Liver (tissue), 9 donors: ENCODE data around the gene MEOX1. TPM values are rescaled to one million over a fixed set of nuclear protein-coding genes. Genes with fewer than 3 reads are reported as not detected.

Experiments
- DNase-seq: peaks from one replicate; pipeline ENCODE4 v3.0.0-alpha.2; 2017; ENCODE audit warnings: low spot score
- H3K27ac ChIP-seq, 2 donors: one replicate each; pipeline ENCODE4 v1.7.0; 2013; ENCODE audit warnings: inconsistent platforms in 2 of 2, low read length in 2 of 2, control low read depth in 1 of 2, low read depth in 1 of 2, mild to moderate bottlenecking in 1 of 2
- H3K27me3 ChIP-seq, 4 donors: one replicate each; pipeline versions ENCODE4 v1.6.1 to v1.7.0; 2013; ENCODE audit warnings: low read length in 3 of 4, inconsistent platforms in 1 of 4, mild to moderate bottlenecking in 1 of 4, moderate library complexity in 1 of 4; ENCODE audit not compliant: control insufficient read depth in 4 of 4, insufficient read depth in 4 of 4
- H3K36me3 ChIP-seq, 4 donors: one replicate each; pipeline versions ENCODE4 v1.6.1 to v1.7.0; 2013; ENCODE audit warnings: low read length in 3 of 4, mild to moderate bottlenecking in 3 of 4, low read depth in 1 of 4, moderate library complexity in 1 of 4; ENCODE audit not compliant: control insufficient read depth in 4 of 4, insufficient read depth in 3 of 4
- H3K4me1 ChIP-seq, 4 donors: one replicate each; pipeline versions ENCODE4 v1.6.1 to v1.7.0; 2013; ENCODE audit warnings: low read length in 3 of 4, mild to moderate bottlenecking in 3 of 4, moderate library complexity in 1 of 4; ENCODE audit not compliant: control insufficient read depth in 4 of 4, insufficient read depth in 4 of 4
- H3K4me3 ChIP-seq, 3 donors: one replicate each; pipeline versions ENCODE4 v1.6.1 to v1.7.0; 2013; ENCODE audit warnings: low read length in 3 of 3, control low read depth in 1 of 3, low read depth in 1 of 3, mild to moderate bottlenecking in 1 of 3
- H3K9ac ChIP-seq, 2 donors: one replicate each; pipeline ENCODE4 v1.7.0; 2013; ENCODE audit warnings: low read length in 2 of 2, mild to moderate bottlenecking in 2 of 2, moderate library complexity in 2 of 2, control low read depth in 1 of 2, low read depth in 1 of 2
- H3K9me3 ChIP-seq, 4 donors: one replicate each; pipeline versions ENCODE4 v1.6.1 to v1.7.0; 2013; ENCODE audit warnings: low read length in 3 of 4; ENCODE audit not compliant: control insufficient read depth in 4 of 4
- ATF3 ChIP-seq: IDR thresholded peaks from 2 replicates; pipeline ENCODE4 v1.6.1; 2016; ENCODE audit warnings: antibody characterized with exemption
- EGR1 ChIP-seq, 2 donors: IDR thresholded peaks; 2 replicates each; pipeline ENCODE4 v1.6.1; 2016 to 2018; ENCODE audit warnings: antibody characterized with exemption in 2 of 2, low read depth in 2 of 2
- FOXA2 ChIP-seq: IDR thresholded peaks from 2 replicates; pipeline ENCODE4 v1.6.1; 2016; ENCODE audit warnings: antibody characterized with exemption
- GABPA ChIP-seq, 2 donors: IDR thresholded peaks in 1 of 2; conservative IDR thresholded peaks in 1 of 2; 2 replicates each; pipeline ENCODE4 v1.6.1; 2016; ENCODE audit warnings: antibody characterized with exemption in 2 of 2, mild to moderate bottlenecking in 1 of 2, moderate library complexity in 1 of 2
- HNF4A ChIP-seq, 2 donors: conservative IDR thresholded peaks; 2 replicates each; pipeline ENCODE4 v1.6.1; 2016; ENCODE audit warnings: antibody characterized with exemption in 2 of 2, mild to moderate bottlenecking in 2 of 2
- HNF4G ChIP-seq: IDR thresholded peaks from 2 replicates; pipeline ENCODE4 v1.6.1; 2016; ENCODE audit warnings: antibody characterized with exemption
- JUND ChIP-seq, 2 donors: IDR thresholded peaks; 2 replicates each; pipeline ENCODE4 v1.6.1; 2016; ENCODE audit warnings: antibody characterized with exemption in 2 of 2
- NR2F2 ChIP-seq: IDR thresholded peaks from 2 replicates; pipeline ENCODE4 v1.6.1; 2016; ENCODE audit warnings: antibody characterized with exemption
- RAD21 ChIP-seq, 2 donors: IDR thresholded peaks; 2 replicates each; pipeline ENCODE4 v1.6.1; 2016; ENCODE audit warnings: antibody characterized with exemption in 2 of 2, mild to moderate bottlenecking in 2 of 2
- REST ChIP-seq: IDR thresholded peaks from 2 replicates; pipeline ENCODE4 v1.6.1; 2016; ENCODE audit warnings: antibody characterized with exemption, mild to moderate bottlenecking
- RXRA ChIP-seq, 2 donors: IDR thresholded peaks; 2 replicates each; pipeline ENCODE4 v1.6.1; 2017 to 2018; ENCODE audit warnings: antibody characterized with exemption in 2 of 2, mild to moderate bottlenecking in 1 of 2
- SP1 ChIP-seq: IDR thresholded peaks from 2 replicates; pipeline ENCODE4 v1.6.1; 2018; ENCODE audit warnings: antibody characterized with exemption, mild to moderate bottlenecking
- TAF1 ChIP-seq: conservative IDR thresholded peaks from 2 replicates; pipeline ENCODE4 v1.6.1; 2016; ENCODE audit warnings: antibody characterized with exemption, mild to moderate bottlenecking
- YY1 ChIP-seq: IDR thresholded peaks from 2 replicates; pipeline ENCODE4 v1.6.1; 2016; ENCODE audit warnings: antibody characterized with exemption, mild to moderate bottlenecking
- ZBTB33 ChIP-seq: IDR thresholded peaks from 2 replicates; pipeline ENCODE4 v1.6.1; 2016; ENCODE audit warnings: antibody characterized with exemption
- WGBS: extraction: QIAGEN DNeasy Blood & Tissue Kit; methylation state at CpG from one replicate; pipeline ENCODE4 v1.1.7; 2013; 5-methylcytosine and 5-hydroxymethylcytosine counted together
- polyA plus RNA-seq, 2 donors: library from polyadenylated mRNA; stranded (reverse) in 1 of 2; unstranded in 1 of 2; fragments of 200-250 nt in 1 of 2; fragments of >200 nt in 1 of 2; fragmentation: Nextera tagmentation in 1 of 2; extraction: Ambion mirVana in 1 of 2; gene quantifications; one replicate each; pipeline versions ENCODE4 v1.2.1 to v1.2.3, GENCODE V29; 2013 to 2015
- total RNA-seq, 2 donors: library from RNA; depleted of rRNA; stranded (reverse); fragments of >200 nt; gene quantifications; one replicate each; pipeline ENCODE4 v1.2.3, GENCODE V29; 2014
- TF ChIP-seq, protein P1 (sequence below): fragments of 150-350 bp; IDR thresholded peaks from 2 replicates; pipeline ENCODE4 v1.5.1; 2017; ENCODE audit warnings: improper control_type of control experiment, low read depth, low read length; ENCODE audit not compliant: missing input control
- donor health status: healthy.
- donor health status: healthy.
- donor health status: healthy.
- donor health status: healthy.
- donor health status: healthy.

MEOX1 gene
- total and polyA plus RNA-seq, 4 donors = 0.05 to 0.33 TPM; not detected in 2

- TF ChIP-seq RAD21 (IDR thresholded peaks at IDR 0.05) = no peak
Measured at GRCh38 chr17:43671755-43672519, 10.2 kb upstream of the MEOX1 start (continued).

DNA sequence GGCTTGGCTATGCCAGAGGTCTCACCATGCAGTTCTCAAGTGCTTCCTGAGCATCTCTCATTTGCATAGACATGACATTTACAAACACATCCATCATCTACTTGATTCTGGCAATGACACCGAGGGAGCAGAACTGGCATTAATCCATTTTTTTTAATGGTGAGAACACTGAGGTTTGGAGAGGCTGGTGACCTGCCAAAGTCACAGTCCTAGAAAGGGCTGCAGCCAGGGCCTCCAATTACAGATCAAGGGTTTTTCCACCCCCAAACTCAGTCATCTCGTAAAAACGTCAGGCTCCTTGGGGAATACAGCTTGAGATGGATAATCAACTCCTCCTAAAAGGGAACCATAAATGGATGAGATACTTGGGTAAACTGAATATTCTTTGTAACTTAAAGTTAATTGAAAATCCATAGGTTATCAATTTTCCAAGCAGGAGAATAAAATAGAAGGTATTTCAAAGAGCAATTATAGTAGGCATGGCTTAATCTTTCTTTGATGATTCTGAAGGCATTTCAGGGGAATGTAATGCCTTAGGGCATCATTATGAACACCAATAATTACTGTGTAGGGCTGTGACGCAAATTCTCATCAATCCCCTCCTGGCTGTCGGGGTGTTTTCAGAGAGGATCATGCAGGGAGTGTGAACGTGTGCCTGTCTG is 9.4 kb upstream of the MEOX1 start:
- TF ChIP-seq ZBTB33 (no peak), YY1 (no peak), HNF4G (no peak), GABPA (IDR thresholded peaks at IDR 0.05 in 1 of 2, conservative IDR thresholded peaks at IDR 0.05 in 1 of 2) (no peak), HNF4A (conservative IDR thresholded peaks at IDR 0.05) (no peak), SP1 (no peak), REST (no peak), JUND (IDR thresholded peaks at IDR 0.05) (no peak), TAF1 (no peak), NR2F2 (no peak), FOXA2 (no peak), EGR1 (IDR thresholded peaks at IDR 0.05; ENCODE audit: low read depth in 2 of 2) (no peak), RXRA (IDR thresholded peaks at IDR 0.05) (no peak), ATF3 (no peak), RAD21 (IDR thresholded peaks at IDR 0.05) (no peak)
- TF ChIP-seq, protein P1, sequence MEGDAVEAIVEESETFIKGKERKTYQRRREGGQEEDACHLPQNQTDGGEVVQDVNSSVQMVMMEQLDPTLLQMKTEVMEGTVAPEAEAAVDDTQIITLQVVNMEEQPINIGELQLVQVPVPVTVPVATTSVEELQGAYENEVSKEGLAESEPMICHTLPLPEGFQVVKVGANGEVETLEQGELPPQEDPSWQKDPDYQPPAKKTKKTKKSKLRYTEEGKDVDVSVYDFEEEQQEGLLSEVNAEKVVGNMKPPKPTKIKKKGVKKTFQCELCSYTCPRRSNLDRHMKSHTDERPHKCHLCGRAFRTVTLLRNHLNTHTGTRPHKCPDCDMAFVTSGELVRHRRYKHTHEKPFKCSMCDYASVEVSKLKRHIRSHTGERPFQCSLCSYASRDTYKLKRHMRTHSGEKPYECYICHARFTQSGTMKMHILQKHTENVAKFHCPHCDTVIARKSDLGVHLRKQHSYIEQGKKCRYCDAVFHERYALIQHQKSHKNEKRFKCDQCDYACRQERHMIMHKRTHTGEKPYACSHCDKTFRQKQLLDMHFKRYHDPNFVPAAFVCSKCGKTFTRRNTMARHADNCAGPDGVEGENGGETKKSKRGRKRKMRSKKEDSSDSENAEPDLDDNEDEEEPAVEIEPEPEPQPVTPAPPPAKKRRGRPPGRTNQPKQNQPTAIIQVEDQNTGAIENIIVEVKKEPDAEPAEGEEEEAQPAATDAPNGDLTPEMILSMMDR = no peak
- Histone ChIP-seq H3K9me3 (no peaks in the 10 kb centered on the region), H3K27ac (no peak overlapping the region), H3K9ac (no peak overlapping the region), H3K4me1 (peaks cover 0 to 8% (median 3%) of the 10 kb centered on the region in 4 donors), H3K27me3 (no peaks in the 10 kb centered on the region), H3K36me3 (no peaks in the 10 kb centered on the region), H3K4me3 (no peak overlapping the region)
- DNase-seq = no peak
- whole genome bisulfite sequencing = 80% methylated on average over 6 of the region's 6 CpGs
